ENCODE results near the gene NRAP.

DNA sequence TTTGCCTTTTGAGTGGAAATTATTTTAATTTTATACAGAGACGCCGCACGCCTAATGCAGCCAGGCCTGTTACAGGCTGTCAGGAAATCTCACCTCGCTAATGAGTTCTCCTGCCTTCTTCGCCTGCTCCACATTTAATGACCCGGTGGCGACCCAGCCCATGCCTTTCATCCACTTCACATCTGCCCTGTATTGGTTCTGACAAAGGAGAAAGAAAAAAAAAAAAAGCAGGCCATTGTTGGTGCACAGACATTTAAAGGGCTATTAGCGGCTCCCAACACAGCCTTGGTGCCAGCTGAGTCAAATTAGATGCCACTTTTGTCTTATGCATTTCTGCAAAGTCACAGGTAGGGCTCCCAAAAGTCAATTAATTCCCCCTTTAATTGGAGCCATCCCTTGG, 43.3 kb downstream of the NRAP start:
- TF ChIP-seq, protein P1, sequence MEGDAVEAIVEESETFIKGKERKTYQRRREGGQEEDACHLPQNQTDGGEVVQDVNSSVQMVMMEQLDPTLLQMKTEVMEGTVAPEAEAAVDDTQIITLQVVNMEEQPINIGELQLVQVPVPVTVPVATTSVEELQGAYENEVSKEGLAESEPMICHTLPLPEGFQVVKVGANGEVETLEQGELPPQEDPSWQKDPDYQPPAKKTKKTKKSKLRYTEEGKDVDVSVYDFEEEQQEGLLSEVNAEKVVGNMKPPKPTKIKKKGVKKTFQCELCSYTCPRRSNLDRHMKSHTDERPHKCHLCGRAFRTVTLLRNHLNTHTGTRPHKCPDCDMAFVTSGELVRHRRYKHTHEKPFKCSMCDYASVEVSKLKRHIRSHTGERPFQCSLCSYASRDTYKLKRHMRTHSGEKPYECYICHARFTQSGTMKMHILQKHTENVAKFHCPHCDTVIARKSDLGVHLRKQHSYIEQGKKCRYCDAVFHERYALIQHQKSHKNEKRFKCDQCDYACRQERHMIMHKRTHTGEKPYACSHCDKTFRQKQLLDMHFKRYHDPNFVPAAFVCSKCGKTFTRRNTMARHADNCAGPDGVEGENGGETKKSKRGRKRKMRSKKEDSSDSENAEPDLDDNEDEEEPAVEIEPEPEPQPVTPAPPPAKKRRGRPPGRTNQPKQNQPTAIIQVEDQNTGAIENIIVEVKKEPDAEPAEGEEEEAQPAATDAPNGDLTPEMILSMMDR (IDR thresholded peaks at IDR 0.05), result no peak
- no peak for TF ChIP-seq POLR2A (IDR thresholded peaks at IDR 0.05)
